Progenitor cell of endocrine pancreas (in vitro differentiated cells): ENCODE data around the gene BTBD2. TPM values are rescaled to one million over a fixed set of nuclear protein-coding genes. Genes with fewer than 3 reads are reported as not detected.

ENCODE experiments used
- DNase-seq: peaks from one replicate; pipeline ENCODE4 v3.0.0; 2021; ENCODE audit warnings: low spot score; ENCODE audit not compliant: unreplicated experiment
- H3K27ac Mint-ChIP-seq: 2 replicates; pipeline ENCODE4 v1.8.0; 2021; ENCODE audit warnings: mild to moderate bottlenecking, moderate library complexity, mixed read lengths
- H3K27me3 Mint-ChIP-seq: 2 replicates; pipeline ENCODE4 v1.8.0; 2021; ENCODE audit warnings: mixed read lengths
- H3K36me3 Mint-ChIP-seq: 2 replicates; pipeline ENCODE4 v1.8.0; 2022; ENCODE audit warnings: mixed read lengths; ENCODE audit not compliant: insufficient read depth
- H3K4me1 Mint-ChIP-seq: 2 replicates; pipeline ENCODE4 v1.8.0; 2021; ENCODE audit warnings: low read depth, mixed read lengths
- H3K4me3 Mint-ChIP-seq: 2 replicates; pipeline ENCODE4 v1.8.0; 2021; ENCODE audit warnings: low read depth, mild to moderate bottlenecking, moderate library complexity, mixed read lengths
- H3K9me3 Mint-ChIP-seq: 2 replicates; pipeline ENCODE4 v1.8.0; 2021; ENCODE audit warnings: low read depth, mixed read lengths
- total RNA-seq: library from RNA; stranded (reverse); gene quantifications from 2 replicates; pipeline ENCODE4 v1.2.1, GENCODE V29; 2021
- TF ChIP-seq, protein P1 (sequence below): fragments of 200-600 bp; sonication (generic); IDR thresholded peaks from one replicate; pipeline ENCODE4 v1.5.0; 2021; ENCODE audit warnings: antibody characterized with exemption, mild to moderate bottlenecking; ENCODE audit not compliant: unreplicated experiment

Gene BTBD2
- total RNA-seq, 1 donor from 2014 or later = 125 TPM

DNA sequence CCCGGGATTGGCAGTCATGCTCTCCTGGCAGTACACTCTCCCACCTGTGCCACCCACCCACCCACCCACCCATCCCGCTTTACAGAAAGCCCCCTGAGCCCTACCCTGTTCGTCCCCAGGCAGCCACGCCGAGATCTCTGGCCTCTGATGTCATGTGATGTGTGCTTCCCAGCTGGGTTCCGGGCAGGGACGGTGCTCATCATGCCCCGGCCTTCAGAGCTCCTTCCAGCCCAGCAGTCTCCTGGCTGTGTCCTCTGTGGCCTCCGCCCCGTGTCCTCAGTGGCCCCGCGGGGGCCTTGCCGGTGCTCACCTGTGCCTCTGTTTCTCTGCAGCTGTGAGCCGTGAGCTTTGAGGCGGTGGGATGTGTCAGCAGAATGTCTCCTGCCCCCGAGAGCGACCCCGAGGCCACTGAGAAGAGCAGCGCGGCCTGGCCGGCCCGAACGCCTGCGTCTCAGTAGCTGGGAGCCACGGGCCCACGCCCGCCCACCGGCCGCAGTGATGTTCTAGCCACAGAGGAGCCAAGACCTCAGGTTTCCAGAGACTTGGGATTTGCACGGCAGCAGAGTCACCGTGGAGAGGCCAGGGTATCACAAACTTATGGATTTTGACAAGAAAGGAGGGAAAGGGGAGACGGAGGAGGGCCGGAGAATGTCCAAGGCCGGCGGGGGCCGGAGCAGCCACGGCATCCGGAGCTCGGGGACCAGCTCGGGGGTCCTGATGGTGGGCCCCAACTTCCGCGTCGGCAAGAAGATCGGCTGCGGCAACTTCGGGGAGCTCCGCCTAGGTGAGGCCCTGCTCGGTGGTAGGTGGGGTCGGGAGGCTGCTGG, 46.1 kb downstream of the BTBD2 start:
- DNase-seq = no peak
- H3K27me3 Mint-ChIP-seq = no peaks in the 10 kb centered on the region

DNA sequence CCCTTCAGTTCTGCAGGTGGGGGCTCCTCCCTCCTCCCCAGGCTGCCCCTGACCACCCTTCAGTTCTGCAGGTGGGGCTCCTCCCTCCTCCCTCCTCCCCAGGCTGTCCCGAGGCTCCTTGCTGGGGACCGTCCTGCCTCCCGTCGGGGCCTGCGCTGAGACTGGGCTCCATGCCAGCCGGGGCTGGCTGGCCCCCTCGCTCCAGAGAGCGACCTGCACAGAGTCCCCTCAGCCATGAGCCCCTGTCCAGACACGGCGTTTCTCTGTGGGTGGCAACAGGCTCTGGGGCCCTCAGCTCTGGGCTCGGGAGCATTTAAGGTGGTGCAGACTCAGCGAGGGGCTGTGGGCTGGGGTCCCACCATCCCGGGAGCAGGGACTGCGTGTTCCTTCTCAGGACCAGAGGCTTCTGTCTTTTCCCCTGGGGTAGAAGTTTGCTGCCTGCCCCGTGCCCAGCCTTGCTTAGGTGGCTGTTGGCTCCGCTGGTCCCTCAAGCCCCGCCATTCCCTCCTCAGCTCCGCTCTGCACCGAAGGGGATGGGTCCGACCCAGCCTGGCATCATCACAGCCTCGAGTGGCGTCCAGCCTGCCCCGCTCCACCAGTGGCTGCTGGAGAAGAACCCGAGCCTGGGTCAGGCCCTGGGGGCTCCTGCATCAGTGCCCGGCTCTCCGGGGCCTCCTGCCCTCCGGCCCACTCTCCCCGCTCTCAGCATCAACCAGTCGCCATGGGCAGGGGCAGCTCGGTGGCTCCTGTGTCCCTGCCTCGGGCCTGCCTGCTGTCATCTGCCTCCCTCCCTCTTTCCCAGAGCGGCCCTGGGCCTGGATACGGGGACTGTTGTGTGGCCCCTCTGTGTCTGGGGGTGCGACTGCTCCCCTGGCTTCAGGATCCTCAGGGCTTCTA, 47.0 kb downstream of the BTBD2 start:
- Mint-ChIP-seq H3K27ac (no peak overlapping the region), H3K36me3 (peaks cover 4% of the 10 kb centered on the region), H3K27me3 (no peaks in the 10 kb centered on the region), H3K4me3 (no peak overlapping the region), H3K4me1 (no peaks in the 10 kb centered on the region), H3K9me3 (no peaks in the 10 kb centered on the region)
- TF ChIP-seq, protein P1, sequence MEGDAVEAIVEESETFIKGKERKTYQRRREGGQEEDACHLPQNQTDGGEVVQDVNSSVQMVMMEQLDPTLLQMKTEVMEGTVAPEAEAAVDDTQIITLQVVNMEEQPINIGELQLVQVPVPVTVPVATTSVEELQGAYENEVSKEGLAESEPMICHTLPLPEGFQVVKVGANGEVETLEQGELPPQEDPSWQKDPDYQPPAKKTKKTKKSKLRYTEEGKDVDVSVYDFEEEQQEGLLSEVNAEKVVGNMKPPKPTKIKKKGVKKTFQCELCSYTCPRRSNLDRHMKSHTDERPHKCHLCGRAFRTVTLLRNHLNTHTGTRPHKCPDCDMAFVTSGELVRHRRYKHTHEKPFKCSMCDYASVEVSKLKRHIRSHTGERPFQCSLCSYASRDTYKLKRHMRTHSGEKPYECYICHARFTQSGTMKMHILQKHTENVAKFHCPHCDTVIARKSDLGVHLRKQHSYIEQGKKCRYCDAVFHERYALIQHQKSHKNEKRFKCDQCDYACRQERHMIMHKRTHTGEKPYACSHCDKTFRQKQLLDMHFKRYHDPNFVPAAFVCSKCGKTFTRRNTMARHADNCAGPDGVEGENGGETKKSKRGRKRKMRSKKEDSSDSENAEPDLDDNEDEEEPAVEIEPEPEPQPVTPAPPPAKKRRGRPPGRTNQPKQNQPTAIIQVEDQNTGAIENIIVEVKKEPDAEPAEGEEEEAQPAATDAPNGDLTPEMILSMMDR = no peak
- no peak for DNase-seq

More for the DNA sequence above, 46.1 kb downstream of the BTBD2 start:
- TF ChIP-seq, protein P1 = no peak
- H3K4me3 Mint-ChIP-seq = no peak overlapping the region
- no peak overlapping the region for H3K27ac Mint-ChIP-seq
- H3K9me3 Mint-ChIP-seq = no peaks in the 10 kb centered on the region
- H3K36me3 Mint-ChIP-seq = peaks cover 5% of the 10 kb centered on the region
- H3K4me1 Mint-ChIP-seq = no peaks in the 10 kb centered on the region

DNA sequence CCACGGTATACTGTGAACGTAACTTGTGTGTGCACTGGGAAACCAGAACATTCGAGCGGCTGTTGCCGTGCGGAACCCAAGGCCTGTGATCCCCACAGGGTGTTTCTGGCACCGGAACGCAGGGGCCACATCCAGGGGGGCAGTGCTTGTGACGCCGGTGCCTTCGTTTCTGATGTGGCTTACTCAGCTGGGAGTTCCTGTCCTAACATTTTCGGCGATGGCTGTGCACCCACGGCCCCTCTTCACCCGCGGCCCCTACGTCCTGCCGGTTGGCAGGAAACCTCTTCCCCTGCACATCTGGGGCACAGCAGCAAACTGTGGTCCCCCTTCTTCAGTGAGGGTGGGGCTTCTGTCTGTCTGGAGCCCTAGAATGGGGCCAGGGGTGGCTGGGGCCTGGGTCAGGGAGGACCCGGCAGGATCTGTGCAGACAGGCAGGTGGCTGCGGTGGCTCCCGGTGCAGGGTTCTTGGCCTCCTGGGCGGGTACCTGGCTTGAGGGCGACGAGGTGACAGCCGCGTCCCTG, 48.4 kb downstream of the BTBD2 start:
- TF ChIP-seq, protein P1 = no peak
- H3K4me1 Mint-ChIP-seq = no peaks in the 10 kb centered on the region
- H3K27ac Mint-ChIP-seq = no peak overlapping the region
- no peak for DNase-seq
- no peaks in the 10 kb centered on the region for H3K27me3 Mint-ChIP-seq
- H3K9me3 Mint-ChIP-seq = no peaks in the 10 kb centered on the region
- peaks cover 2% of the 10 kb centered on the region for H3K36me3 Mint-ChIP-seq
- H3K4me3 Mint-ChIP-seq = no peak overlapping the region

DNA sequence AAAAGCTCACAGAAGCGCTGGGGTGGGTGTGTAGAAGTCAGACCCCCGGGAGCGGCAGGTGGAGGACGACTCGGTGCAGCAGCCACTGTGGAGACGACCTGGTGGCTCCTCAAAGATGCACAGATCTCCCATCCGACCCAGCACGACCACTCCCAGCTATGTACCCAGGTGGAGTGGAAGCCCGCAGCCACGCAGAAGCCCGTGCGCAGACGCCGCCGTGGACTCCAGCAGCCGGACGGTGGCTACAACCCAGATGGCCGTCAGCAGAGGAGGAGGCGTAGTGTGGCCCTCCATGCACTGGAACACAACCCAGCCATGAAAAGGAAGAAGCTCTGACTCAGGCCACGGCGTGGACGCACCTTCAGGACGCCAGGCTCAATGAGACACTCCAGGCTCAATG, 52.8 kb downstream of the BTBD2 start:
- Mint-ChIP-seq H3K27me3 (no peaks in the 10 kb centered on the region), H3K4me1 (no peaks in the 10 kb centered on the region), H3K27ac (no peak overlapping the region), H3K9me3 (no peaks in the 10 kb centered on the region), H3K36me3 (peaks cover 1% of the 10 kb centered on the region), H3K4me3 (no peak overlapping the region)
- DNase-seq = no peak
- TF ChIP-seq, protein P1 = no peak
